Measurements from ENCODE around the gene OTOP3. TPM values are rescaled to one million over a fixed set of nuclear protein-coding genes. Genes with fewer than 3 reads are reported as not detected.
A peak's percentile ranks its signal among the peaks of the same experiment; 100 is the strongest.
"Not testable (repeated sequence)": the region's sequence is repeated elsewhere in the genome, so short reads cannot be mapped to it uniquely, and the experiment has no call there.

OTOP3 gene
- total RNA-seq, 1 experiment from 2014 or later = not detected

- H3K79me1 ChIP-seq (ENCODE audit: insufficient read depth, low read depth, low read length, poor library complexity, severe bottlenecking) = no peaks in the 10 kb centered on the region
- H3K27ac Mint-ChIP-seq = no peak overlapping the region
- peaks cover 30% of the 10 kb centered on the region for H3K27me3 Mint-ChIP-seq (ENCODE audit: low read depth)
- peaks cover 0 to 3% of the 10 kb centered on the region in 2 experiments; a peak in 1 of 5 replicates for H3K9me3 Mint-ChIP-seq
- H2AK5ac ChIP-seq (ENCODE audit: insufficient read length, low read length) = no peak overlapping the region
- no peak overlapping the region for H2BK120ac ChIP-seq (ENCODE audit: low read depth, low read length, poor library complexity, severe bottlenecking)
- H3K9me3 ChIP-seq (ENCODE audit: control insufficient read depth, low read depth, low read length) = no peaks in the 10 kb centered on the region
- no peaks in the 10 kb centered on the region for H4K20me1 ChIP-seq (ENCODE audit: control insufficient read depth, insufficient read depth, insufficient read length)
- H4K91ac ChIP-seq (ENCODE audit: insufficient read length, low read depth, low read length) = no peak overlapping the region
- H3K4me3 Mint-ChIP-seq = no peak overlapping the region
- no peak for DNase-seq
- WGBS (ENCODE audit: extremely low coverage, insufficient read length, low lambda C conversion rate) = no CpG with 5 or more reads among the region's 34 CpGs
- H3K23ac ChIP-seq (ENCODE audit: insufficient read length, low read depth, low read length) = no peak overlapping the region
- no peak overlapping the region for H2BK12ac ChIP-seq (ENCODE audit: insufficient read length, low read depth, low read length)
- no peak overlapping the region for H2AFZ ChIP-seq (ENCODE audit: low read length)
- no peak overlapping the region for H4K8ac ChIP-seq (replicated peaks; ENCODE audit: insufficient read length, low read depth, low read length)
- H3K9ac ChIP-seq (ENCODE audit: extremely low read depth, insufficient read length, low read length) = no peak overlapping the region
- H4K5ac ChIP-seq (ENCODE audit: insufficient read length, low read depth, low read length) = no peak overlapping the region
- H3T11ph ChIP-seq (ENCODE audit: low read length) = no peak overlapping the region
- H3K79me2 ChIP-seq (ENCODE audit: insufficient read depth, low read length) = no peaks in the 10 kb centered on the region
- H3K4me1 Mint-ChIP-seq = peaks cover 48 to 58% of the 10 kb centered on the region in 2 experiments
- H3K4me1 ChIP-seq (ENCODE audit: insufficient read depth, low read length) = peaks cover 6% of the 10 kb centered on the region
- H3K4me2 ChIP-seq (ENCODE audit: insufficient read depth, insufficient read length, low read length) = no peak overlapping the region
- no peak overlapping the region for H3K18ac ChIP-seq (ENCODE audit: insufficient read length, low read depth, low read length)
- no peak overlapping the region for H3K4ac ChIP-seq (ENCODE audit: low read depth, low read length)
- TF ChIP-seq CTCF (conservative IDR thresholded peaks at IDR 0.05) = no peak
- H3K14ac ChIP-seq (ENCODE audit: insufficient read depth, low read length) = no peak overlapping the region
- peaks cover 0 to 2% (median 0%) of the 10 kb centered on the region in 3 experiments; a peak in 3 of 7 replicates for H3K36me3 Mint-ChIP-seq (ENCODE audit: insufficient read depth in 1 of 3, low read depth in 3 of 3)
- H3K56ac ChIP-seq (ENCODE audit: insufficient read length, low read depth, low read length) = no peak overlapping the region
- no peaks in the 10 kb centered on the region for H3K23me2 ChIP-seq (ENCODE audit: insufficient read length, low read depth, low read length, poor library complexity, severe bottlenecking)
- H3K27ac ChIP-seq (ENCODE audit: insufficient read length, low read depth, low read length) = no peak overlapping the region
- H2BK5ac ChIP-seq (ENCODE audit: insufficient read length, low read length) = no peak overlapping the region
- H3K27me3 ChIP-seq (ENCODE audit: insufficient read depth, low read length) = no peaks in the 10 kb centered on the region
- H2BK15ac ChIP-seq (ENCODE audit: low read depth, low read length) = no peak overlapping the region
- no peak overlapping the region for H2BK20ac ChIP-seq (ENCODE audit: low read depth, low read length, poor library complexity, severe bottlenecking)
Measured at GRCh38 chr17:74907012-74907411, 28.7 kb upstream of the OTOP3 start.

GRCh38 chr17:74909097-74909496 lies 26.6 kb upstream of the OTOP3 start:
- not testable (repeated sequence) for H3K79me2 ChIP-seq (ENCODE audit: insufficient read depth, low read length); H3K36me3 Mint-ChIP-seq (ENCODE audit: insufficient read depth in 1 of 3, low read depth in 3 of 3); H3K27me3 ChIP-seq (ENCODE audit: insufficient read depth, low read length); H2BK15ac ChIP-seq (ENCODE audit: low read depth, low read length); H4K5ac ChIP-seq (ENCODE audit: insufficient read length, low read depth, low read length); H3K23me2 ChIP-seq (ENCODE audit: insufficient read length, low read depth, low read length, poor library complexity, severe bottlenecking); H3K14ac ChIP-seq (ENCODE audit: insufficient read depth, low read length); H2BK5ac ChIP-seq (ENCODE audit: insufficient read length, low read length); H3K23ac ChIP-seq (ENCODE audit: insufficient read length, low read depth, low read length); H2BK120ac ChIP-seq (ENCODE audit: low read depth, low read length, poor library complexity, severe bottlenecking); H3T11ph ChIP-seq (ENCODE audit: low read length); H3K27ac ChIP-seq (ENCODE audit: insufficient read length, low read depth, low read length); H3K9me3 Mint-ChIP-seq; H2AK5ac ChIP-seq (ENCODE audit: insufficient read length, low read length); H2BK12ac ChIP-seq (ENCODE audit: insufficient read length, low read depth, low read length); H3K4me2 ChIP-seq (ENCODE audit: insufficient read depth, insufficient read length, low read length); H3K56ac ChIP-seq (ENCODE audit: insufficient read length, low read depth, low read length); H3K4ac ChIP-seq (ENCODE audit: low read depth, low read length); H3K4me1 ChIP-seq (ENCODE audit: insufficient read depth, low read length); H4K8ac ChIP-seq (replicated peaks; ENCODE audit: insufficient read length, low read depth, low read length); H2AFZ ChIP-seq (ENCODE audit: low read length); DNase-seq; H3K9me3 ChIP-seq (ENCODE audit: control insufficient read depth, low read depth, low read length); H4K91ac ChIP-seq (ENCODE audit: insufficient read length, low read depth, low read length); H3K27ac Mint-ChIP-seq; H3K18ac ChIP-seq (ENCODE audit: insufficient read length, low read depth, low read length); H2BK20ac ChIP-seq (ENCODE audit: low read depth, low read length, poor library complexity, severe bottlenecking); H4K20me1 ChIP-seq (ENCODE audit: control insufficient read depth, insufficient read depth, insufficient read length); H3K9ac ChIP-seq (ENCODE audit: extremely low read depth, insufficient read length, low read length); H3K79me1 ChIP-seq (ENCODE audit: insufficient read depth, low read depth, low read length, poor library complexity, severe bottlenecking)
- H3K4me1 Mint-ChIP-seq = peaks cover 41 to 54% of the 10 kb centered on the region in 2 experiments
- no CpG with 5 or more reads among the region's 4 CpGs for WGBS (ENCODE audit: extremely low coverage, insufficient read length, low lambda C conversion rate)
- peaks cover 40% of the 10 kb centered on the region for H3K27me3 Mint-ChIP-seq (ENCODE audit: low read depth)
- H3K4me3 Mint-ChIP-seq = peak overlapping the region in 1 of 2 experiments; percentile 8; a peak in 2 of 5 replicates

Data from H9 (cell line).